Glutamatergic neuron (in vitro differentiated cells): ENCODE measurements around the gene NHEJ1. TPM values are rescaled to one million over a fixed set of nuclear protein-coding genes. Genes with fewer than 3 reads are reported as not detected.

Experiments used
- DNase-seq: peaks from one replicate; pipeline ENCODE4 v3.0.0; 2022
- H3K27ac Mint-ChIP-seq: one replicate; pipeline ENCODE4 v1.8.0; 2020; ENCODE audit warnings: mild to moderate bottlenecking, mixed read lengths, inconsistent platforms; ENCODE audit not compliant: unreplicated experiment
- H3K27me3 Mint-ChIP-seq: one replicate; pipeline ENCODE4 v1.8.0; 2020; ENCODE audit warnings: mild to moderate bottlenecking, moderate library complexity, mixed read lengths, inconsistent platforms; ENCODE audit not compliant: unreplicated experiment
- H3K36me3 Mint-ChIP-seq: one replicate; pipeline ENCODE4 v1.8.0; 2020; ENCODE audit warnings: mild to moderate bottlenecking, mixed read lengths, inconsistent platforms; ENCODE audit not compliant: unreplicated experiment
- H3K4me1 Mint-ChIP-seq: one replicate; pipeline ENCODE4 v1.8.0; 2020; ENCODE audit warnings: mild to moderate bottlenecking, low read depth, mixed read lengths, inconsistent platforms; ENCODE audit not compliant: unreplicated experiment
- H3K4me3 Mint-ChIP-seq: one replicate; pipeline ENCODE4 v1.8.0; 2020; ENCODE audit warnings: mild to moderate bottlenecking, mixed read lengths, inconsistent platforms; ENCODE audit not compliant: unreplicated experiment
- H3K9me3 Mint-ChIP-seq: one replicate; pipeline ENCODE4 v1.8.0; 2020; ENCODE audit warnings: mild to moderate bottlenecking, moderate library complexity, mixed read lengths, inconsistent platforms; ENCODE audit not compliant: unreplicated experiment
- total RNA-seq: library from RNA; stranded (reverse); fragmentation: NEBNext Ultra II Directional; extraction: Animal tissue kit (Norgen Biotek cat#: 25700); gene quantifications from one replicate; pipeline ENCODE4 v1.2.1, GENCODE V29; 2021; ENCODE audit not compliant: unreplicated experiment
- TF ChIP-seq, protein P1 (sequence below): fragments of 200-600 bp; sonication (generic); IDR thresholded peaks from one replicate; pipeline ENCODE4 v1.5.0; 2021; ENCODE audit not compliant: partially characterized antibody, unreplicated experiment

NHEJ1 gene
- total RNA-seq, 1 donor from 2014 or later = 24.8 TPM

DNA sequence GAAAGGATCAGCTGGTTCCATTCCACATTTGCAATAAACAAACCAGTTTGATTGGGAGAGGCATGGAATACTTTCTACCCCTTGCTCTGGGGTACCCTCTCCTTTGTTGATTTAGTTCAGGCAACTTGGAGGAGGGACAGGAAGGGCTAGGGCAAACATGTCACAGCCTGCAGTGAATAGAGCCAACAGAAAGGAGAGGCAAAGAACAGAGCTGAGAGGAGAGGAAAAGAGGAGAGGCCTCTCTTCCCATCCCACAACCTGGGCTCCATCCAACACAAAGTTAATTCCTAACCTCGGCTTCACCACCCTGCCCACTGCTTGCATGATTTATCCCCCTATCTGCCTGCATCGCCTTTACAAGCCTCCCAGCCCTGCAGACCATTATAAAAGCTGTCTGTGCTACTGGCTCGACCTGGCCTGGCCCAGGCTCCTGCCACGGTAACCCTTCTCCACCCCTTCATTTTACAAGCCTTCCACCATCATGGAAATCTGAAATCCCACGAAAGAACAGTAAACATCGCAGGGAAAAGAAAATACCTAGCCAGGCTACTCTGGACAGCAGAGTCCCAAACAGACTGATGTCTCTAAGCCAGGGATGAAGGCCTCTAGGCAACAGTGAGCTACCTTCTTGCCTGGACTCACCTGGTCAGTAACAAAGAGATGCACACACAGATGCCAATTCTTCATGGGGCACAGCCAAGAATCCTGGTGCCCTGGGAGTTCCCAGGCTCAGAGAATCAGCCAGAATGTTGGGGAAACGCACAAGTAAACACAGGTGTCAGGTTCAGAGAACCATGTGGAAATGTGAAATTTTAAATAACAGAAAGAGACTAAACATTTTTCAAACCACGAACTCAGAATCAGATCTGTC, 43.6 kb downstream of the NHEJ1 start:
- Mint-ChIP-seq H3K27ac (no peak overlapping the region), H3K4me1 (peaks cover 19% of the 10 kb centered on the region), H3K4me3 (no peak overlapping the region), H3K27me3 (peaks cover 1% of the 10 kb centered on the region), H3K36me3 (no peaks in the 10 kb centered on the region), H3K9me3 (no peaks in the 10 kb centered on the region)
- TF ChIP-seq, protein P1, sequence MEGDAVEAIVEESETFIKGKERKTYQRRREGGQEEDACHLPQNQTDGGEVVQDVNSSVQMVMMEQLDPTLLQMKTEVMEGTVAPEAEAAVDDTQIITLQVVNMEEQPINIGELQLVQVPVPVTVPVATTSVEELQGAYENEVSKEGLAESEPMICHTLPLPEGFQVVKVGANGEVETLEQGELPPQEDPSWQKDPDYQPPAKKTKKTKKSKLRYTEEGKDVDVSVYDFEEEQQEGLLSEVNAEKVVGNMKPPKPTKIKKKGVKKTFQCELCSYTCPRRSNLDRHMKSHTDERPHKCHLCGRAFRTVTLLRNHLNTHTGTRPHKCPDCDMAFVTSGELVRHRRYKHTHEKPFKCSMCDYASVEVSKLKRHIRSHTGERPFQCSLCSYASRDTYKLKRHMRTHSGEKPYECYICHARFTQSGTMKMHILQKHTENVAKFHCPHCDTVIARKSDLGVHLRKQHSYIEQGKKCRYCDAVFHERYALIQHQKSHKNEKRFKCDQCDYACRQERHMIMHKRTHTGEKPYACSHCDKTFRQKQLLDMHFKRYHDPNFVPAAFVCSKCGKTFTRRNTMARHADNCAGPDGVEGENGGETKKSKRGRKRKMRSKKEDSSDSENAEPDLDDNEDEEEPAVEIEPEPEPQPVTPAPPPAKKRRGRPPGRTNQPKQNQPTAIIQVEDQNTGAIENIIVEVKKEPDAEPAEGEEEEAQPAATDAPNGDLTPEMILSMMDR = no peak
- DNase-seq = no peak

DNA sequence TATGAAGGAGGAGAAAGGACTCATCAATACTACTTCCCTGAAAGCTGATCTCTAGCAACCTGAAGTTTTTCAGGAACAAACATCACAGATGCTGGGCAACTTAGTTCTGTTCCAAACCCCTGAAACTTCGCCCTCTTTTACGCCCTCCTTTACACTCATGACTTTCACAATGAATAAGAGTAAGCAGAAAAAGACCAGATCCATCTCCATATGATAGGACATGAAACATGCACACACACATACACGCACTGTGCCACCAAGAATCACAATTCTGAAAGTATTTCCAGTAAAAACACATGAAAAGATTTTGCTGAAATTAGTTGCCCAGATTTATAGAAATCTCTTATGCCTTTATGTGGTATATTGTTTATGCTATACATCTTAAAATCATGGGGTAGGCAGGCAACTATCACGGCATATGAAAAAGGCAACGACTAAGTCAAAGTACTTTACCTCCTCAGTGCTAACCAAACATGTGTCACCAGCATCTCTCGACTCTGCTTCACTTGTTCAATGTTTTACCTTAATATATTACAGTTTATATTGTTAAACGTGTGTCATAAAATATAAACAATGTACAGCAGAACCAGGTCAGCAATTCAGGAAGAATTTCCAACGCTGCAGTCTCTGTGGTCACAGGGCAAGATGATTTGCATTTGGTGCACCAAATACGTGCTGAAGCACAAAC, 47.8 kb downstream of the NHEJ1 start:
- Mint-ChIP-seq H3K4me1 (peaks cover 7% of the 10 kb centered on the region), H3K27ac (no peak overlapping the region), H3K36me3 (no peaks in the 10 kb centered on the region), H3K9me3 (no peaks in the 10 kb centered on the region), H3K27me3 (peaks cover 3% of the 10 kb centered on the region), H3K4me3 (no peak overlapping the region)
- DNase-seq = no peak
- TF ChIP-seq, protein P1 = no peak

DNA sequence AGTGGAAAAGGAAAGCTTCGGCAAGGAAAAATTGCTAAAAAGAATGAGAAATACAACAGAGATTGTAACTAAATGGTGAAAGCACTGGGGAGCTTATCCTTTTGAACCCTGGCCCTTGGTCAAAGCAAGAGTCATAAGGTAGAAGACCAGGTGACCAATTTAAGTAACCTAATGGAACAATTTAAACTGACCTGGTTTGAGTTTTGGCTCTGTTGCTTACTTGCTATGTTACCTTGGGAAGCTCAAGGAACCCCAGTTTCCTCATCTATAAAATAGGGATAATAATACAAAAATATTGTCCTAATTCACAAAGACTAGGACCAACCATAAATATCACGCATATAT, 48.6 kb downstream of the NHEJ1 start:
- Mint-ChIP-seq H3K36me3 (no peaks in the 10 kb centered on the region), H3K9me3 (no peaks in the 10 kb centered on the region), H3K4me3 (no peak overlapping the region), H3K27ac (no peak overlapping the region), H3K27me3 (peaks cover 3% of the 10 kb centered on the region), H3K4me1 (peaks cover 9% of the 10 kb centered on the region)
- TF ChIP-seq, protein P1 = no peak
- DNase-seq = no peak

DNA sequence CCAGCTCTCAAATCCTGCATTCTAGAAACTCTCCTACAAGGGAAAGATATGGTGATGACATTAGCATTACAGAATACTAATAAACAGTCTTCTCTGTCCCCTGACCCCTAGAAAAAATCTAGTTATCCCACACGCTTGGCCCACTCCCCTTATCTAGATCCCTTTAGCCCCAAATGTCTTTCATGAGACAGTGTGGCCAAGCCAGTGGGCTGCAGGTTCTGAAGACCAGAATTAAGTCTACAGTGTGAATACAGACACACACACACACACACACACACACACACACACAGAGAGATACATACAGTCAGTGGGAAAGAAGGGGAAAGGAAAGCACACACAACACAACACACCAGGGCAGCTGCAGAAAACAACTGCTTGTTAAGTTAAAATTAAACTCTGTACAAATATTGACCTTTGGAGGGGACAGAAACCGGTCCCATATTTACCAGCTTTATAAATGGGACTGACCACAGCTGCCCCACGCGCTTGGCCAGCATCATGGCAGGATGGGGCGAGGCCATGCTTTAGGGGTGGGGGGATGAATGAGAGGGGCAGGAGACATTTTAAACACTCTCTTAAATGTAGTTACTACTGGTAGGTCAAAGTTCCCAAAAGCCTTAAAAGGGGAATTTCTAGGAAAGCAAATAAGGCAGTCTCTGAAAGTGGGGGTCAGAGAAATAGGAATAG, 49.1 kb downstream of the NHEJ1 start:
- no peaks in the 10 kb centered on the region for H3K9me3 Mint-ChIP-seq

More for the DNA sequence above, 49.1 kb downstream of the NHEJ1 start:
- peaks cover 9% of the 10 kb centered on the region for H3K4me1 Mint-ChIP-seq
- no peak overlapping the region for H3K4me3 Mint-ChIP-seq
- H3K27me3 Mint-ChIP-seq = peaks cover 2% of the 10 kb centered on the region
- H3K36me3 Mint-ChIP-seq = no peaks in the 10 kb centered on the region
- H3K27ac Mint-ChIP-seq = no peak overlapping the region
- TF ChIP-seq, protein P1 = no peak
- no peak for DNase-seq
